GM19240 (cell line): ENCODE measurements around the gene ADI1.
"Not testable (repeated sequence)": the region's sequence is repeated elsewhere in the genome, so short reads cannot be mapped to it uniquely, and the experiment has no call there.

Experiments
- DNase-seq: peaks from one replicate; pipeline ENCODE4 v3.0.0; 2011; ENCODE audit warnings: low spot score; ENCODE audit not compliant: insufficient read length

Gene ADI1

GRCh38 chr2:3494984-3495666 lies 24.2 kb downstream of the ADI1 start:
- no peak for DNase-seq

DNA sequence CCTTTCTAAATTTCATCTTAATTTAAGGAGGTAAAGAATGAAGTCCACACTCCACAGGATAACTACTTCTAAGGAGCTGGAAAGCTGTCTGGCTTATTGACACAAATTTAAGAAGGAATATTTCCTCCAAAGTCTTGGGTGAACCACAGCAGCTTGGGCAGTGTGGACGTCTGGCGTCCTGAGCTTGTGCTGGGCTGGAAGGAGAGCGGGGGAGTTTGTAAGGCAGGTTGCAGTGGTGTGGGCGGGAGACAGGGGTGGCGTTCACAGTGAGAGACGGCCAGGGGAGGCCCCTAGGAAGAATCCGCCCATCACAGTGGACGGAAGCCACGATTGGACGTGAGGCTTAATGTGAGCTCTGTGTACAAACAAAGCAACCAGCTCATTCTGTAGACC lies 25.7 kb downstream of the ADI1 start:
- DNase-seq: no peak

DNA sequence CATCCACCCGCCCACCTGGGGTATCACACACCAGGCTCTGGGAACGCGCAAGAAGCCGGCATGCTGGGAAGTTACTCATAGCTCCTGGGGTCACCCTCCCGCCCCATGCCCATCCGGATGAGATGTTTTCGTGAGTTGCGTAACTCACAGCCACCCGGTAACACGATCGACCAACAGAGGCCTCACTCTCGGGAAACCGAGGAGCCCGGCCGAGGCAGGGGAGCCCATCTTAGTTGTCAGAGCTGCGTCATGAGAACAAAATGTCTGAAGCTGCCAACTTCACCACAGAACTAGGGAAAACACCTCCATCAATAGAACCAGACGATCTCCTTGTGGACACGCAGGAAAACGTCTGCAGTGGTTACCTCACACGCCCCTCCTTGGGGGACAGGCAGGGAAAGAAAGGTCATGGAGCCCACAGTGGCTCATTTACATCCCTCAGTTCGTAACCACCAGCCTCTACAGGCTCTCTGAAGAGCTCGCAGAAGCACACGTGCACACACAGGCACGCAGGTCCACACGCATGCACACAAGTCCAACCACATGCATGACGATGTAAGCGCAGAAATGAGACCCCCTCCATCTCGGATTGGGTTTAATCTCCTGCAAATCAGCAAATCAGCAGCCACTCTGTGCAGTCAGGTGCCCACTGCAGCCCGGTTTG lies 26.2 kb downstream of the ADI1 start:
- DNase-seq: no peak

- DNase-seq: not testable (repeated sequence)
Observed at GRCh38 chr2:3492475-3492787, 26.9 kb downstream of the ADI1 start.

DNA sequence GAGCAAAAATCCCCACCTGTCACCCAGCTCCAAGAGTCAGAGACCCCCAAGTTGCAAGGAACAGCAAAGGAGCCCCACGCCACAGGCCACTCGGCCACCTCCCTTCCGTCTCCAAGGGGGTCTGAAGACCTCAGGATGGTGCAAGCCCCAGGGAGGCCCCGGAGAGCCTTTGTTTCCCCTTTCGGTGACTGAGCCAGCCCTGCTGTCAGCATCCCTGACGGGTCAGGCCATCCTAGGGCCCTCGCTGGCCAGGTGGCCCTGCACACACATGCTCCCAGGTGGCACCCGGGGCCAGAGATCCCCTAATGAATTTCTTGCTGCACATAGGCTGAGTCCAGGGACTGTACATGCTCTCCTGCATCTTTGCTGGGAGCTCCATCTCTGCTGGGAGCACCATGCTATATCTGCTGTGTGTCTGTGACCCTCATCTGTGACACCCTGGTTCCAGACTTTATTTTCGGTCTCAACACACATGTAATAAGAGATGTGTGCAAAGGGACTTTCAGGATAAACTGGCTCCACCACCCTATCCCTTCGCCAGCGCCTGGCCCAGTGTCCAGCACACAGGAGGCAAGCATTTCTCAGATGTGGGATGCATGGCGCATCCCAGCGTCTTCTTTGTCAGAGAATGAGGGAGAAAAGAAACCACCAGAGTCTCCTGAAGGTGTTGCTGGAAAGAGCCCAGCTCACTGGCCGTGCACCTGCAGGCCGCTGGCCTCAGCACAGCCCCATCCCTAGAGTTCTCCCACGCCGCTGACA lies 27.4 kb downstream of the ADI1 start:
- no peak for DNase-seq

- no peak for DNase-seq
Observed at GRCh38 chr2:3491306-3491705, 28.0 kb downstream of the ADI1 start.

DNA sequence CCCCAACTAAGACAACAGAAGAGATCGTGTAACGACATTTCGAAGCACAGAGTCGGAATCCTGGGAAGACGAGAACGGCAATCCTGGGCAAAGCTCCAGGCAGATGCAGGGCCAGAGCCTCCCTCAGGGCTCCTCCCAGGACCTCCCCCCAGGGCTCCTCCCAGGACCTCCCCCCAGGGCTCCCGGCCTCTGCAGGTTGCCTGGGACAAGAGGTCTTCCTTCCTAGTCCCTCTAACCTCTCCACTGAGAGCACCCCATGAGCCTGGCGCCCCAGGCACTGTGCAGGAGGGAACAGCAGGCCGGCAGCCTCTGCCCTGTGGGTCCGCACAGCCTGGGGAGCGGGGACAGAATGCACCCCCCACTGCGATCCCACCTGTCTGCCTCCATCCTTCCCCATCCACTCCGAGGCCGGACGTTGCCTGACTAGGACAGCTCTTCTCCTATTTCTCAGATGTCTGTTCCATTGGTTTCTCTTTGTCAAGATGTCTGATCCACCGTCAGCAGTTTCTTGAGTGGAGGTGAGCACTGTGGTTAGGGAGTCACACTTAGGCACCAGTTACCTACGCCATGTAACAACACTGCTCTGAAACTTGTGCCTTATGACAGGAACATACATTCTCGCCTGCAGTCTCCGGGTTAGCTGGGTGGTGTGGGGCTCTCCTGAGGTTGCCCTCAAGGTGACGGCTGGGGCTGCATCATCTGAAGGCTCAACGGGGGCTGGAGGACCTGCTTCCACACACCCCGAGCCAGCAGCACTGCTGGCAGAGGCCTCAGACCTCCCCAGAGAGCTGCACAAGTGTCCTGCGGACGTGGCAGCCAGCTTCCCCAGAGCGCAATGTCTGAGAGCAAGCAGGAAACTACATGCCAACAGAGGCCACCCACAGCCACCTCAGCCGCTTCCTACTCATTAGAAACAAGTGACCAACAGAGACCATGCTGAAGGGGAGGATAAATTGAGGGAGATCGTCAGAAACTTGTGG lies 28.9 kb downstream of the ADI1 start:
- DNase-seq: no peak

- DNase-seq: no peak
Observed at GRCh38 chr2:3489764-3490115, 29.6 kb downstream of the ADI1 start.

DNA sequence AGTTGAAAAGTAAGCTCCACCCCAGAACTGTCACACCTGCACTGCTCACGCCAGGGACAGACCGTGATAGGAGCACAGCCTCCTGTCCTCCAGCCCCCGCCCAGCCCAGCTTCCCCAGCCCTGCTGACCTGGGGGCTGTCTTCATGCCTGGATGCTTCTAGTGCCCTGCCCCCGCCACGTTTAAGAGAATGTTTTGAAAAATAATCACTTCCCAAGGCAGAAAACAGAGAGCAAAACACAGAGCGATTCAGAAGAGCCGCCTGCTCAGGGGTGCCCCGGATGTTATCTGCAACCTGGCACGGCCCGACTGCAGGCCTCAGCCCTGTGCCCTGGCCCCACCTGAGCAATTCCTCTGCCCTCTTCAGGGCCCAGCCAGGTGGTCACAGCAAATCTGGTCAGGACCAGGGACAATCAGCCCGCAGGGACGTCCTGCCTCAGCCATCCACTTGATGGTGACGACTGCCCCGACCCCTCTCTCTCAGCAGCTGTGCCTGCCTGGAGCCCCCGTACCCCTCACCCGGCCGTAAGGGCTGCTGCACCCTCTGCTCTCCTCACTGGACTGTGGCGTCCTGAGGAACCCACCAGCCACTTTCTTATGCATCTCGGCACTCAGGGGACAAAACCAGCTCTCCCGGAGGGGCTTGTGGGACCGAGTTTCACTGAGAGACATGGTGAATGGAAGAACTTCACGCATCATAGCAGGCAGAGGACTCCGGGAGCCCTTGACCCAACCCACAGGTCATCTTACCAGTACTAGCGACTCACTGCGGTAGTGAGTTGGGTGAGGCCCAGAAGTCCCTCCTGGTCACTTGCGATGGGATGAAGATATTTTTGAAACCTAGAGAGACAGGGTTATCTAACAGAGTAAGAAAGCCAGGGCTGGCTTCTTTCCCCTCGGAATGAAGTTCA lies 30.2 kb downstream of the ADI1 start:
- DNase-seq: no peak

DNA sequence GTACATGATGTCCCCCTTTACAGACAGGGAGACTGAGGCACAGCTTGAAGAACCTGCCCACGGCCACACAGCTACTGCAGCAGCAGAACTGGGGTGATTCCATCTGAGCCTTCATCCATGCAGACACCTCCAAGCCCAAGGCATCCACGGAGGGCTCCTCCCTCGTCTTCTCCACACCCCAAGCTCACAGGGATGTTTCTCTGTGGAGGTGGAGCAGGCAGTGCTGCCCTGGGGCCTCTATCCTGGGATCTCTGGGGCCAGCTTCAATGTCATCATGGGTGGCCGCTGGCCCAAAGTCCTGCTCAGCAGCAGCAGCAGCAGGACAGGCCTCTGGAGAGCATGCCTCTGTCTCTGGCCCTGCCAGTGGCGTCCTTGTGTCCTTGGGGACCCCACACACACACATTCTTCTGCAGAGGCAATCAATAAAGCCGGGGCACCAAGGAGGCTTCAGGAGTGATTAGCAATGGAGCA lies 31.2 kb downstream of the ADI1 start:
- DNase-seq: no peak

DNA sequence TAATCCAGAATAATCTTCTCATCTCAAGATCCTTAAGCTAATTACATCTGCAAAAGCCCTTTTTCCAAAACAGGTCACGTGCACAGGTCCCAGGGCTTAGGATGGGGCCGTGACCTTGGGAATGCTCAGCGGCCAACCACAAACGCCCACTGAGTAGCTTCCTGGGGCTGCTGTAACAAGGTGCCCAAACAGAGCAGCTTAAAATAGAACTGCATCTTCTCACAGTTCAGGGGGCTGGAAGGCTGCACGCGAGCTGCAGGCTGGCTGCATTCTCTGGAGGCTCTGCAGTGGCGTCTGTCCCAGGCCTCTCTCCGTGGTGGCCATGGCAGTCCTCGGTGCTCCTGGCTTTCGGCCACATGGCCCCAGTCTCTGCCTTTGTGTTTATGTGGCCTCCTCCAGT lies 31.9 kb downstream of the ADI1 start:
- DNase-seq: no peak

DNA sequence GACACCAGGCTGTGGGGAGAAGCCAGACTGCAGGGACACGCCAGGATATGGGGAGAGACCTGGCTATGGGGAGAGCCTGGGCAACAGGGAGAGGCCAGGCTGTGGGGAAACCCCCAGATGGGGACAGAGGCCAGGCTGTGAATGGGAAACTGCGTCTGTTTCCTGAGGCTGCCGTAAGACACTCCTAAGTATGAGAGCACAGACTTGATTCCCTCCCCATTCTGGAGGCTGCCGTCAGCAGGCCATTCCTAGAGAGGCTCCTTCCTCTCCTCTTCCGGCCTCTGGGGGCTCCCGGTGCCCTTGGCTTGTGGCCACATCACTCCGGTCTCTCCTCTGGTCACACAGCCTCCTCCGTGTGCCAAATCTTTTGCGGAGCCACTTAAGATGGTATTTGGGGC lies 32.3 kb downstream of the ADI1 start:
- DNase-seq: no peak

- no peak for DNase-seq
Observed at GRCh38 chr2:3486047-3487027, 33.0 kb downstream of the ADI1 start.

DNA sequence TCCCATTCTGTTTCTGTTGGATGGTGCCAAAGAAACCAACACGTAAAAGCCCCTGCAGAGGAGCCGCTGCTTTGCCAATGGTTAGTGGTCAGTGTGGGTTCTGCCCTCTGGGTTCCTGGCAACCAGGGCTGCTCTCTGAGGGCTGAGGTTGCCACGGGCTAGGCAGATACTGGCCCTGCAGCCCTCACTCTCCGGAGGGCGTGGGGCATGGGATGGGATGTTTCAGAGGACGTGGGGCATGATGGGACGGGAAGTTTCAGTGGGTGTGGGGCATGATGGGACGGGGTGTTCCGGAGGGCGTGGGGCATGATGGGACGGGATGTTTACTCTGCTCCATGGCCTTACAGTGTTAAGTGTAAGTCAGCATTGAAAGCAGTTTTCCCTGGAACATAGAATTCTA lies 34.2 kb downstream of the ADI1 start:
- DNase-seq: no peak

DNA sequence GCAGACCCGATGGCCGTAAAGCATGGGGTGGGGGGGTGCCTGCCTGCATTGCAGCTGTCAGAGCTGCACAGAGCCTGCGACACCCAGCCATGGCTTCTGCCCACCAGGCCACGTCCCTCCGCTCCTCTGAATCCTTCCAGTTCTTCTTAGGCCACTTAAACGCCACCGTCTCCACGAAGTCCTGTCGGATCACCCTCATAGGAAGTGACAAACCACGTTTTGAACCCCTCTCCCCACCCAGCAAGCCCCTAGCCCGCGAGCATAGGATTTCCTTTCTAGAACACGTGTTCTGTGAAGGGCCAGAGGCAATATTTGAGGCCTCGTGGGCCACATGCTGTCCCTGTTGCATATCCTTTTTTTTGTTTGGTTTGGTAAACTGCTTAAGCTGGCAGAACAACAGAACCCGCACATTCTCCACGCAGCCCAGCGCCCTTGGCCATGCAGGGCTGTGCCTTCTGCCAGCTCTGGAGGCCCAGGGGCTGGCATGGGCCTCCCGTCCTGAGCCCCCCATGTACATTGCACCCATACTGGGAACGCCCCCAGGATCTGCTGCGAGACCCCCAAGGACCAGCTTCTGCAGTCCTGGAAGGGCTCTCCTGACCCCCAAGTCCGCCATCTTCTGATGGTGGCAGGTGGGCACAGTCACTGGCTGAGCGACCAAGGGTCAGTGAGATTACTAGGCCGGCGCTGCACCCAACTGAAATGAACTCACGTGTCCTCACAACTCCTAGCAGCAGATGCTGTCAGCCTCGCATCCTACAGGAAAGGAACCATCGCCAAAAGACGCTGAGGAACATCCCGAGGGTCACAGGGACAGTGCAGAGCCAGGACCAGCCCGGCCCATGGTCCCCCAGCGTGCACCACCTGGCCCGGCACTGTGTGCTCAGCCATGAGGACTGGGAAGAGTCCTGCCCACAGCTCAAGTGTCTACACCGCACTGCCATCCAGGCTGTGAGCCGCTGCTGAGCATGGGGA lies 35.1 kb downstream of the ADI1 start:
- DNase-seq: no peak

DNA sequence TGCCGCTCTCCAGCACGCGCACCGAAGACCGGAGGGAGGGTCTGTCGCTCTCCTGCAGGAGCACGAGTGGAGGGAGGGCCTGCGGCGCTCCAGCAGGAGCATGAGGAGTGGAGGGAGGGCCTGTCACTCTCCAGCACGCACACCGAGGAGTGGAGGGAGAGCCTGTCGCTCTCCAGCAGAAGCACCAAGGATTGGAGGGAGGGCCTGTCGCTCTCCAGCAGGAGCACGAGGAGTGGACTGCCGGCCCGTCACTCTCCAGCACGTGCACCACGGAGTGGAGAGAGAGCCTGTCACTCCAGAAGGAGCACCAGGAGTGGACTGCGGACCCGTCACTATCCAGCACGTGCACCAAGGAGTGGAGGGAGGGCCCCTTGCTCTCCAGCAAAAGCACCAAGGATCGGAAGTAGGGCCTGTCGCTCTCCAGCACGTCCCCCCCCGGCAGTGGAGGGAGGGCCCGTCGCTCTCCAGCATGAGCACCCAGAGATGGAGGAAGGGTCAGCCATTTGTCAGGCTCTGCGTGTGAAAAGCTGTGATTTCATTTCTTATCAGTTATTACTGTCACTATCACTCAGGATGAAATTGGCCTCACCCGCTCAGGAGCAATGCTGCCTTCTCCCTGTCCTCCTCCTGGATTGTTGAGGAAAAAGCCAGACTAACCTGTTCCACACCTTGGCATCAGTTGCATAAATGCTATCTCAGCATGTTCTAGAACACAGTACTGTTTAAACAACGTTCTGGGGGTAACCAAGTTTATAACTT lies 35.9 kb downstream of the ADI1 start:
- no peak for DNase-seq

DNA sequence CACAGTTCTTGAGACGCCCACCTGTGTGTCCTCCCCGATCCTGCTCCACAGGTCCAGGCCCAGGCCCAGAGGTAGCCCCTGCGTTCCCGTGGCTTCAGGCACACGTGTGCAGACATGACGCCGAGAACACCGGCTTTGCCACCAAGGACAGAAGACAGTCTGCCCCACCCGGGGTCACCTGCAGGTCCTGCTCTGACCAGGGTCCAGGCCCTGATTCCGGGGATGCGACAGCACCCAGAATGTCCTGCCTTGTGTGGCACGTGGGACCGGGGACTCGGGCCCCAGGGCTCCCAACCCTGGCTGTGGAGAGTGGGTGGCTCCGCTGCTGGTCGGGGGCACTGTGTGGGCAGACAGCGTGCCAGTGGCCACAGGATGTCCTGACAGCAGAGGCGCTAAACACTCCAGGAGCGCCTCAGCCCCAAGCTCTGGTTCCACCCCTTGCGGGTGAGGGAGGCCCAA lies 36.9 kb downstream of the ADI1 start:
- no peak for DNase-seq
